Measurements from ENCODE around the gene EYA4.

EYA4 gene

GRCh38 chr6:133404728-133405127 lies 163.6 kb downstream of the EYA4 start:
- Histone ChIP-seq H3K27ac (ENCODE audit: low read depth, low read length) (no peak overlapping the region), H3K27me3 (ENCODE audit: control insufficient read depth in 1 of 2, insufficient read depth in 2 of 2, low read length in 2 of 2) (no peaks in the 10 kb centered on the region), H3K9ac (ENCODE audit: low read depth in 1 of 2, low read length in 2 of 2) (no peak overlapping the region), H3K4me1 (ENCODE audit: control insufficient read depth in 1 of 2, insufficient read depth in 2 of 2, low read length in 2 of 2) (no peaks in the 10 kb centered on the region), H3K36me3 (ENCODE audit: control insufficient read depth in 1 of 2, insufficient read depth in 2 of 2, low read length in 2 of 2) (no peaks in the 10 kb centered on the region), H3K9me3 (ENCODE audit: control insufficient read depth in 1 of 2, low read length in 2 of 2) (no peaks in the 10 kb centered on the region), H3K4me3 (ENCODE audit: low read depth in 1 of 2, low read length in 2 of 2) (no peak overlapping the region)

- Histone ChIP-seq H3K27ac (ENCODE audit: low read depth, low read length) (no peak overlapping the region), H3K9ac (ENCODE audit: low read depth in 1 of 2, low read length in 2 of 2) (no peak overlapping the region), H3K27me3 (ENCODE audit: control insufficient read depth in 1 of 2, insufficient read depth in 2 of 2, low read length in 2 of 2) (no peaks in the 10 kb centered on the region), H3K4me3 (ENCODE audit: low read depth in 1 of 2, low read length in 2 of 2) (no peak overlapping the region), H3K4me1 (ENCODE audit: control insufficient read depth in 1 of 2, insufficient read depth in 2 of 2, low read length in 2 of 2) (no peaks in the 10 kb centered on the region), H3K36me3 (ENCODE audit: control insufficient read depth in 1 of 2, insufficient read depth in 2 of 2, low read length in 2 of 2) (no peaks in the 10 kb centered on the region), H3K9me3 (ENCODE audit: control insufficient read depth in 1 of 2, low read length in 2 of 2) (no peaks in the 10 kb centered on the region)
Measured at GRCh38 chr6:133407320-133408100, 166.4 kb downstream of the EYA4 start.

- no peak overlapping the region for H3K27ac ChIP-seq (ENCODE audit: low read depth, low read length)
- no peak overlapping the region for H3K4me3 ChIP-seq (ENCODE audit: low read depth in 1 of 2, low read length in 2 of 2)
- no peaks in the 10 kb centered on the region for H3K9me3 ChIP-seq (ENCODE audit: control insufficient read depth in 1 of 2, low read length in 2 of 2)
- H3K36me3 ChIP-seq (ENCODE audit: control insufficient read depth in 1 of 2, insufficient read depth in 2 of 2, low read length in 2 of 2) = no peaks in the 10 kb centered on the region
- H3K9ac ChIP-seq (ENCODE audit: low read depth in 1 of 2, low read length in 2 of 2) = no peak overlapping the region
- H3K4me1 ChIP-seq (ENCODE audit: control insufficient read depth in 1 of 2, insufficient read depth in 2 of 2, low read length in 2 of 2) = no peaks in the 10 kb centered on the region
- H3K27me3 ChIP-seq (ENCODE audit: control insufficient read depth in 1 of 2, insufficient read depth in 2 of 2, low read length in 2 of 2) = no peaks in the 10 kb centered on the region
Measured at GRCh38 chr6:133408132-133408531, 167.0 kb downstream of the EYA4 start.

GRCh38 chr6:133408543-133408942 lies 167.4 kb downstream of the EYA4 start:
- no peak overlapping the region for H3K4me3 ChIP-seq (ENCODE audit: low read depth in 1 of 2, low read length in 2 of 2)
- H3K9me3 ChIP-seq (ENCODE audit: control insufficient read depth in 1 of 2, low read length in 2 of 2) = no peaks in the 10 kb centered on the region
- no peaks in the 10 kb centered on the region for H3K4me1 ChIP-seq (ENCODE audit: control insufficient read depth in 1 of 2, insufficient read depth in 2 of 2, low read length in 2 of 2)
- no peak overlapping the region for H3K27ac ChIP-seq (ENCODE audit: low read depth, low read length)
- H3K27me3 ChIP-seq (ENCODE audit: control insufficient read depth in 1 of 2, insufficient read depth in 2 of 2, low read length in 2 of 2) = no peaks in the 10 kb centered on the region
- no peaks in the 10 kb centered on the region for H3K36me3 ChIP-seq (ENCODE audit: control insufficient read depth in 1 of 2, insufficient read depth in 2 of 2, low read length in 2 of 2)
- no peak overlapping the region for H3K9ac ChIP-seq (ENCODE audit: low read depth in 1 of 2, low read length in 2 of 2)

GRCh38 chr6:133410638-133411435 lies 169.7 kb downstream of the EYA4 start:
- Histone ChIP-seq H3K36me3 (ENCODE audit: control insufficient read depth in 1 of 2, insufficient read depth in 2 of 2, low read length in 2 of 2) (no peaks in the 10 kb centered on the region), H3K4me1 (ENCODE audit: control insufficient read depth in 1 of 2, insufficient read depth in 2 of 2, low read length in 2 of 2) (no peaks in the 10 kb centered on the region), H3K4me3 (ENCODE audit: low read depth in 1 of 2, low read length in 2 of 2) (no peak overlapping the region), H3K9me3 (ENCODE audit: control insufficient read depth in 1 of 2, low read length in 2 of 2) (no peaks in the 10 kb centered on the region), H3K27me3 (ENCODE audit: control insufficient read depth in 1 of 2, insufficient read depth in 2 of 2, low read length in 2 of 2) (no peaks in the 10 kb centered on the region), H3K27ac (ENCODE audit: low read depth, low read length) (no peak overlapping the region), H3K9ac (ENCODE audit: low read depth in 1 of 2, low read length in 2 of 2) (no peak overlapping the region)

GRCh38 chr6:133411757-133412156 lies 170.6 kb downstream of the EYA4 start:
- no peak overlapping the region for H3K9ac ChIP-seq (ENCODE audit: low read depth in 1 of 2, low read length in 2 of 2)
- no peak overlapping the region for H3K4me3 ChIP-seq (ENCODE audit: low read depth in 1 of 2, low read length in 2 of 2)
- H3K27me3 ChIP-seq (ENCODE audit: control insufficient read depth in 1 of 2, insufficient read depth in 2 of 2, low read length in 2 of 2) = no peaks in the 10 kb centered on the region
- H3K36me3 ChIP-seq (ENCODE audit: control insufficient read depth in 1 of 2, insufficient read depth in 2 of 2, low read length in 2 of 2) = no peaks in the 10 kb centered on the region
- H3K9me3 ChIP-seq (ENCODE audit: control insufficient read depth in 1 of 2, low read length in 2 of 2) = no peaks in the 10 kb centered on the region
- no peak overlapping the region for H3K27ac ChIP-seq (ENCODE audit: low read depth, low read length)
- H3K4me1 ChIP-seq (ENCODE audit: control insufficient read depth in 1 of 2, insufficient read depth in 2 of 2, low read length in 2 of 2) = no peaks in the 10 kb centered on the region

- Histone ChIP-seq H3K36me3 (ENCODE audit: control insufficient read depth in 1 of 2, insufficient read depth in 2 of 2, low read length in 2 of 2) (no peaks in the 10 kb centered on the region), H3K27ac (ENCODE audit: low read depth, low read length) (no peak overlapping the region), H3K9me3 (ENCODE audit: control insufficient read depth in 1 of 2, low read length in 2 of 2) (no peaks in the 10 kb centered on the region), H3K4me3 (ENCODE audit: low read depth in 1 of 2, low read length in 2 of 2) (no peak overlapping the region), H3K9ac (ENCODE audit: low read depth in 1 of 2, low read length in 2 of 2) (no peak overlapping the region), H3K27me3 (ENCODE audit: control insufficient read depth in 1 of 2, insufficient read depth in 2 of 2, low read length in 2 of 2) (no peaks in the 10 kb centered on the region), H3K4me1 (ENCODE audit: control insufficient read depth in 1 of 2, insufficient read depth in 2 of 2, low read length in 2 of 2) (no peaks in the 10 kb centered on the region)
Measured at GRCh38 chr6:133415262-133415661, 174.1 kb downstream of the EYA4 start.

- no peak overlapping the region for H3K27ac ChIP-seq (ENCODE audit: low read depth, low read length)
- H3K9me3 ChIP-seq (ENCODE audit: control insufficient read depth in 1 of 2, low read length in 2 of 2) = no peaks in the 10 kb centered on the region
- no peaks in the 10 kb centered on the region for H3K36me3 ChIP-seq (ENCODE audit: control insufficient read depth in 1 of 2, insufficient read depth in 2 of 2, low read length in 2 of 2)
- H3K4me1 ChIP-seq (ENCODE audit: control insufficient read depth in 1 of 2, insufficient read depth in 2 of 2, low read length in 2 of 2) = no peaks in the 10 kb centered on the region
- no peaks in the 10 kb centered on the region for H3K27me3 ChIP-seq (ENCODE audit: control insufficient read depth in 1 of 2, insufficient read depth in 2 of 2, low read length in 2 of 2)
- H3K9ac ChIP-seq (ENCODE audit: low read depth in 1 of 2, low read length in 2 of 2) = no peak overlapping the region
- H3K4me3 ChIP-seq (ENCODE audit: low read depth in 1 of 2, low read length in 2 of 2) = no peak overlapping the region
Measured at GRCh38 chr6:133418108-133418507, 177.0 kb downstream of the EYA4 start.

- Histone ChIP-seq H3K36me3 (ENCODE audit: control insufficient read depth in 1 of 2, insufficient read depth in 2 of 2, low read length in 2 of 2) (no peaks in the 10 kb centered on the region), H3K27me3 (ENCODE audit: control insufficient read depth in 1 of 2, insufficient read depth in 2 of 2, low read length in 2 of 2) (no peaks in the 10 kb centered on the region), H3K4me1 (ENCODE audit: control insufficient read depth in 1 of 2, insufficient read depth in 2 of 2, low read length in 2 of 2) (no peaks in the 10 kb centered on the region), H3K9me3 (ENCODE audit: control insufficient read depth in 1 of 2, low read length in 2 of 2) (no peaks in the 10 kb centered on the region), H3K27ac (ENCODE audit: low read depth, low read length) (no peak overlapping the region), H3K9ac (ENCODE audit: low read depth in 1 of 2, low read length in 2 of 2) (no peak overlapping the region), H3K4me3 (ENCODE audit: low read depth in 1 of 2, low read length in 2 of 2) (no peak overlapping the region)
Measured at GRCh38 chr6:133423242-133423641, 182.1 kb downstream of the EYA4 start.

GRCh38 chr6:133424359-133424758 lies 183.2 kb downstream of the EYA4 start:
- Histone ChIP-seq H3K4me3 (ENCODE audit: low read depth in 1 of 2, low read length in 2 of 2) (no peak overlapping the region), H3K9ac (ENCODE audit: low read depth in 1 of 2, low read length in 2 of 2) (no peak overlapping the region), H3K4me1 (ENCODE audit: control insufficient read depth in 1 of 2, insufficient read depth in 2 of 2, low read length in 2 of 2) (no peaks in the 10 kb centered on the region), H3K36me3 (ENCODE audit: control insufficient read depth in 1 of 2, insufficient read depth in 2 of 2, low read length in 2 of 2) (no peaks in the 10 kb centered on the region), H3K27me3 (ENCODE audit: control insufficient read depth in 1 of 2, insufficient read depth in 2 of 2, low read length in 2 of 2) (no peaks in the 10 kb centered on the region), H3K27ac (ENCODE audit: low read depth, low read length) (no peak overlapping the region), H3K9me3 (ENCODE audit: control insufficient read depth in 1 of 2, low read length in 2 of 2) (no peaks in the 10 kb centered on the region)
